ENCODE results near the gene GAN. TPM values are rescaled to one million over a fixed set of nuclear protein-coding genes. Genes with fewer than 3 reads are reported as not detected.

The GAN gene
- total and polyA plus RNA-seq, 9 of the 15 experiments (the other 6 are each of a cell fraction or from before 2014, with no cell fraction given): 0.83 to 15.1 (median 5.2) TPM

GRCh38 chr16:81401035-81401950, 86.5 kb downstream of the GAN start:
- in situ Hi-C loops (cut with MboI): loop anchor here (5.0 kb wide), 1 partner anchor 326 kb away; no protein-coding TSS in a partner anchor
- no peak for TF ChIP-seq SRSF3 (IDR thresholded peaks at IDR 0.05; ENCODE audit: insufficient read depth, low read length)
- no peak for TF ChIP-seq ZFPM2 (CRISPR knock-in tag; IDR thresholded peaks at IDR 0.05)
- no peak for TF ChIP-seq NEUROD1 (IDR thresholded peaks at IDR 0.05; ENCODE audit: borderline replicate concordance, low read depth, low read length, partially characterized antibody)
- no peak for TF ChIP-seq TEAD4 (IDR thresholded peaks at IDR 0.05; ENCODE audit: low read length)
- TF ChIP-seq TEAD4 (CRISPR knock-in tag; IDR thresholded peaks at IDR 0.05; ENCODE audit: borderline replicate concordance): no peak
- no peak for TF ChIP-seq GTF2E2 (tag; IDR thresholded peaks at IDR 0.05)
- TF ChIP-seq GABPA (tag; conservative IDR thresholded peaks at IDR 0.05; ENCODE audit: low read depth): no peak
- no peak for TF ChIP-seq SMAD3 (CRISPR knock-in tag; conservative IDR thresholded peaks at IDR 0.05)
- TF ChIP-seq GTF2B (IDR thresholded peaks at IDR 0.05; ENCODE audit: extremely low read depth, insufficient read length): no peak
- TF ChIP-seq ZEB2 (IDR thresholded peaks at IDR 0.05): no peak
- no peak for TF ChIP-seq TCF15 (CRISPR knock-in tag; IDR thresholded peaks at IDR 0.05)
- TF ChIP-seq TFAP4 (CRISPR knock-in tag; IDR thresholded peaks at IDR 0.05; ENCODE audit: borderline replicate concordance): peak; percentile 70; the same call in 1 of the 2 replicates
- TF ChIP-seq ZFP1 (CRISPR knock-in tag; IDR thresholded peaks at IDR 0.05): no peak
- TF ChIP-seq CREB1 (IDR thresholded peaks at IDR 0.05): no peak
- TF ChIP-seq CREB1 (CRISPR knock-in tag; IDR thresholded peaks at IDR 0.05): peak; percentile 50; the same call in 1 of the 2 replicates
- no peak for TF ChIP-seq MYBL2 (IDR thresholded peaks at IDR 0.05; ENCODE audit: low read depth)
- TF ChIP-seq MYBL2 (CRISPR knock-in tag; IDR thresholded peaks at IDR 0.05; ENCODE audit: borderline replicate concordance): no peak
- no peak for TF ChIP-seq SMARCB1 (IDR thresholded peaks at IDR 0.05; ENCODE audit: insufficient read length, low read depth)

More at GRCh38 chr16:81401035-81401950, 86.5 kb downstream of the GAN start:
- no peaks in the 10 kb centered on the region for H4K20me1 ChIP-seq (replicated peaks; ENCODE audit: control insufficient read depth, insufficient read depth, low read length)
- peak; percentile 85 for FAIRE-seq
- ATAC-seq: peak; percentile 30
- peaks cover 8 to 25% of the 10 kb centered on the region in 2 experiments; a peak in 4 of 5 replicates for H3K27me3 ChIP-seq (ENCODE audit: control insufficient read depth in 2 of 2, insufficient read depth in 2 of 2, low read length in 2 of 2)
- 3% methylated on average over 19 of the region's 19 CpGs for WGBS (ENCODE audit: insufficient coverage, low coverage, missing lambda C conversion rate)
- intact Hi-C loops (cut with micrococcal nuclease): loop anchor here (5.0 to 10.0 kb wide), 3 partner anchors 136 to 474 kb away; no protein-coding TSS in a partner anchor
- BruUV-seq (replicated peaks): no TSS peak
- no peaks in the 10 kb centered on the region for H3K79me2 ChIP-seq (ENCODE audit: control insufficient read depth, insufficient read depth, low read length)
- DNase-seq (ENCODE audit: extremely low read depth in 1 of 4, low spot score in 3 of 4): peak; percentile 56 to 65 (median 62)
- H3K9ac ChIP-seq (ENCODE audit: insufficient read depth in 1 of 2, low read depth in 2 of 2, low read length in 2 of 2): peak overlapping the region in 1 of 2 experiments; percentile 72; a peak in 1 of 4 replicates
- no peaks in the 10 kb centered on the region for H3K9me3 ChIP-seq (replicated peaks; ENCODE audit: control insufficient read depth, insufficient read depth, low read depth, low read length)
- H2AFZ ChIP-seq (ENCODE audit: low read depth, low read length): peak overlapping the region; percentile 65; the same call in 1 of the 2 replicates
- no peaks in the 10 kb centered on the region for H3K9me1 ChIP-seq (ENCODE audit: control insufficient read depth, insufficient read depth, low read length)
- no peaks in the 10 kb centered on the region for H3K36me3 ChIP-seq (ENCODE audit: control insufficient read depth, insufficient read depth, low read length)
- no peak overlapping the region; the same call in 1 of the 2 replicates for H3K4me2 ChIP-seq (ENCODE audit: insufficient read depth, low read length)
- POLR2A ChIA-PET: interaction anchor here (0.5 to 1.2 kb wide), 5 partner anchors 46 to 443 kb away, joined by 3 to 4 read pairs (median 3); no protein-coding TSS in a partner anchor
- peaks cover 6 to 16% of the 10 kb centered on the region in 2 experiments; a peak in 4 of 5 replicates for H3K4me1 ChIP-seq (replicated peaks in 1 of 2; ENCODE audit: control insufficient read depth in 2 of 2, insufficient read depth in 2 of 2, low read length in 2 of 2)
- CTCF ChIA-PET (ENCODE audit: low intra/inter-chr PET ratio): interaction anchor here (0.7 to 1.6 kb wide), 3 partner anchors 185 to 475 kb away, joined by 3 to 6 read pairs (median 4); no protein-coding TSS in a partner anchor
- H3K4me3 ChIP-seq: no peak overlapping the region
- H3K27ac ChIP-seq (ENCODE audit: extremely low read depth, low read depth, low read length): no peak overlapping the region
